Activated T-cell treated with anti-CD3 and anti-CD28 coated beads, Interleukin-2, amount 50 U/mL, for 4 hours (primary cell): Measurements from ENCODE around the gene CYGB. TPM values are rescaled to one million over a fixed set of nuclear protein-coding genes. Genes with fewer than 3 reads are reported as not detected.

Experiments used
- ATAC-seq, 2 donors: fragments of 200-7000 bp; cut with Tn5 transposase; one replicate each; pipeline ENCODE4 v1.10.0; 2021
- DNase-seq: peaks from one replicate; pipeline ENCODE4 v3.0.0-alpha.2; 2020
- H3K27me3 Mint-ChIP-seq: one replicate; pipeline ENCODE4 v1.8.0; 2021; ENCODE audit warnings: low read depth, mixed read lengths
- H3K36me3 Mint-ChIP-seq: one replicate; pipeline ENCODE4 v1.8.0; 2022; ENCODE audit warnings: mixed read lengths; ENCODE audit not compliant: insufficient read depth
- H3K4me1 Mint-ChIP-seq: one replicate; pipeline ENCODE4 v1.8.0; 2021; ENCODE audit warnings: low read depth, mixed read lengths
- H3K4me3 Mint-ChIP-seq: one replicate; pipeline ENCODE4 v1.8.0; 2021; ENCODE audit warnings: mild to moderate bottlenecking, moderate library complexity, mixed read lengths
- H3K9me3 Mint-ChIP-seq: one replicate; pipeline ENCODE4 v1.8.0; 2021; ENCODE audit warnings: mixed read lengths
- total RNA-seq, 3 donors: library from RNA; stranded (reverse); gene quantifications; one replicate each; pipeline ENCODE4 v1.2.1, GENCODE V29; 2021

CYGB gene
- total RNA-seq, 3 donors from 2014 or later, result not detected

- no peaks in the 10 kb centered on the region for H3K9me3 Mint-ChIP-seq
- no peaks in the 10 kb centered on the region for H3K36me3 Mint-ChIP-seq
- no peaks in the 10 kb centered on the region for H3K27me3 Mint-ChIP-seq
- ATAC-seq, result no peak
- no peak for DNase-seq
- no peak overlapping the region for H3K4me3 Mint-ChIP-seq
- peaks cover 2% of the 10 kb centered on the region for H3K4me1 Mint-ChIP-seq
Measured at GRCh38 chr17:76549539-76549938, 12.0 kb upstream of the CYGB start.

- Mint-ChIP-seq H3K36me3 (no peaks in the 10 kb centered on the region), H3K9me3 (no peaks in the 10 kb centered on the region), H3K4me3 (no peak overlapping the region), H3K4me1 (peaks cover 2% of the 10 kb centered on the region), H3K27me3 (no peaks in the 10 kb centered on the region)
- no peak for ATAC-seq
- no peak for DNase-seq
Measured at GRCh38 chr17:76549215-76549518, 11.7 kb upstream of the CYGB start.

- H3K4me3 Mint-ChIP-seq, result no peak overlapping the region
- ATAC-seq (no peak), DNase-seq (no peak)
- H3K4me1 Mint-ChIP-seq, result peaks cover 2% of the 10 kb centered on the region
- H3K36me3 Mint-ChIP-seq, result no peaks in the 10 kb centered on the region
- peaks cover 5% of the 10 kb centered on the region for H3K27me3 Mint-ChIP-seq
- no peaks in the 10 kb centered on the region for H3K9me3 Mint-ChIP-seq
Measured at GRCh38 chr17:76548378-76549214, 11.1 kb upstream of the CYGB start.

DNA sequence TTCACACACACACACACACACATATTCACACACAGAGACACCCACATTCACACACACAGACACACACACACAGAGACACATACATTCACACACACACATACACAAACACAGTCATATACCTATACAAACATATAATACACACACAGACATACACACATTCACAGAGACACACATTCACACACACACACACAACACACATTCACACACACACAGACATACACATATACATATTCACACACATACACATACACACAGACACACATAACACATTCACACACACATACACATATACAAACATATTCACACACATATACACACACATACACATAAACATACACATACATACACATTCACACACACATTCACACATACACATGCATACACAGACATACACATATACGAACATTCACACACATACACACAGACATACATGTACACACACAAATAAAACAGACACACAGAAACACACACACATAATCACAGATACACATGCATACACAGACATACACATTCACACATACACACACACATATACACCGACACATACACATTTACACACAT is 10.2 kb upstream of the CYGB start:
- peaks cover 7% of the 10 kb centered on the region for H3K27me3 Mint-ChIP-seq
- no peaks in the 10 kb centered on the region for H3K36me3 Mint-ChIP-seq

DNA sequence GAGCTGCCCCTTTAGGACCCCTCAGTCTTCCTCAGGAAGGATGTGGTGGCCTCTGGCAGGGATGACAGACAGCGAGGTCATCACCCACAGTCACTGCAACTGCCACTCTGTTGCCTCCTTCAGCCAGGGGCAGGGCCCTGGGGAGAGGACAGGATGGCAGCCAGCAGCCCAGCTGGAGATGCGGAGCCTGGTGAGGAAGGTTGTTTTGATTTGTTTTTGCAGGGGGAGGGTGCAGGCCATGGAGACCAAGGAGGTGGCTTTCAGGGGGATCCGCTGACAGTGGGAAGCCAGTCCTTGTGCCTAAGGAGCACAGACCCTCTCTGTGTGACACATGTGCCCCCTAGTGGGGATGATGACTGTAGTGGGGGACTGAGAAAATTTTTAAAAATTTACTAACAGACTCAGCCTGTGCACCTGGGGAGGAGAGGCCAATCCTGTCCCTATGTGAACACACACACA is 9.7 kb upstream of the CYGB start:
- peak; percentile 59 for DNase-seq
- Mint-ChIP-seq H3K36me3 (no peaks in the 10 kb centered on the region), H3K9me3 (no peaks in the 10 kb centered on the region), H3K4me3 (no peak overlapping the region), H3K4me1 (peaks cover 2% of the 10 kb centered on the region), H3K27me3 (peaks cover 12% of the 10 kb centered on the region)
- peak; percentile 83 to 90 for ATAC-seq

More for the DNA sequence above, 10.2 kb upstream of the CYGB start:
- Mint-ChIP-seq H3K9me3 (no peaks in the 10 kb centered on the region), H3K4me3 (no peak overlapping the region), H3K4me1 (peaks cover 2% of the 10 kb centered on the region)
- DNase-seq (no peak), ATAC-seq (no peak)

- no peaks in the 10 kb centered on the region for H3K9me3 Mint-ChIP-seq
- no peak for DNase-seq
- ATAC-seq, result no peak
- peaks cover 2% of the 10 kb centered on the region for H3K4me1 Mint-ChIP-seq
- peaks cover 17% of the 10 kb centered on the region for H3K27me3 Mint-ChIP-seq
- H3K36me3 Mint-ChIP-seq, result no peaks in the 10 kb centered on the region
- H3K4me3 Mint-ChIP-seq, result no peak overlapping the region
Measured at GRCh38 chr17:76546556-76547182, 9.2 kb upstream of the CYGB start.

DNA sequence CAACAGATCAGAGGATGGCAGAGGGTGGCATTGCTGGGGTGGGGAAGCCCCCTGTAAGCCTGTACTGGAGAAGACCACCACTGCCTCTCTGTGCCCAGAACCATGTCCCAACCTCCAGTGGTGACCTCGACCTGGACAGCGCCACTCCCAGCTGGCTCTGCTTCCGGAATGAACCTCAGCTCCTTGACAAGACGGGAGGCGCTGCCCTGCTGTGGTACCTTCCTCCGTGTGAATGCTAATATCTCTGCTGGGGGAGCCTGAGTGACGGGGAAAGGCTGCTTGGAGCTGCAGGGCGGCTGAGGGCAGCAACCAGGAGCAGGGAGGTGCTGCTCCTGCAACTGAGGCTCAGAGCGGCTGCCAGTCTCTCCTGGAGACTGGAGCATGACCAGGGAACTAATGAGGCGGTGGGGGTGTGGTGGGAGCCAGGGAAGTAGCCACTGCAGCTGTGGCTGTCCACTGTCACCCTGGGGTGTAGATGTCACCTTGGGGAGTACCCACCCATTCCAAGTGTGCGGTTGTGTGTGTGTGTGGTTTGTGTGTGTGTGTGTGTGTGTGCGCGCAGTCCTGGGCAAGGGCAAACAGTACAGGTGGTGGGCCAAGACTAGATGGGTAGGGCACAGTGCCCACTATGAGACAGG is 8.5 kb upstream of the CYGB start:
- Mint-ChIP-seq H3K36me3 (no peaks in the 10 kb centered on the region), H3K4me1 (peaks cover 2% of the 10 kb centered on the region), H3K4me3 (no peak overlapping the region), H3K9me3 (no peaks in the 10 kb centered on the region), H3K27me3 (peaks cover 21% of the 10 kb centered on the region)
- ATAC-seq, result no peak
- DNase-seq, result no peak

- ATAC-seq (no peak), DNase-seq (no peak)
- no peak overlapping the region for H3K4me3 Mint-ChIP-seq
- H3K36me3 Mint-ChIP-seq, result no peaks in the 10 kb centered on the region
- H3K4me1 Mint-ChIP-seq, result no peaks in the 10 kb centered on the region
- no peaks in the 10 kb centered on the region for H3K9me3 Mint-ChIP-seq
- H3K27me3 Mint-ChIP-seq, result peaks cover 26% of the 10 kb centered on the region
Measured at GRCh38 chr17:76544546-76545365, 7.2 kb upstream of the CYGB start.

- ATAC-seq (no peak), DNase-seq (no peak)
- peaks cover 4% of the 10 kb centered on the region for H3K4me1 Mint-ChIP-seq
- H3K27me3 Mint-ChIP-seq, result peaks cover 34% of the 10 kb centered on the region
- H3K4me3 Mint-ChIP-seq, result no peak overlapping the region
- H3K36me3 Mint-ChIP-seq, result no peaks in the 10 kb centered on the region
- no peaks in the 10 kb centered on the region for H3K9me3 Mint-ChIP-seq
Measured at GRCh38 chr17:76543826-76544545, 6.5 kb upstream of the CYGB start.

- Mint-ChIP-seq H3K9me3 (no peaks in the 10 kb centered on the region), H3K27me3 (peaks cover 39% of the 10 kb centered on the region)
- no peak for DNase-seq
Measured at GRCh38 chr17:76543482-76543825, 5.9 kb upstream of the CYGB start.

GRCh38 chr17:76542984-76543383 is 5.5 kb upstream of the CYGB start:
- Mint-ChIP-seq H3K4me3 (no peak overlapping the region), H3K27me3 (peaks cover 42% of the 10 kb centered on the region), H3K36me3 (no peaks in the 10 kb centered on the region), H3K4me1 (peaks cover 4% of the 10 kb centered on the region), H3K9me3 (no peaks in the 10 kb centered on the region)
- ATAC-seq (no peak), DNase-seq (no peak)

More at GRCh38 chr17:76543482-76543825, 5.9 kb upstream of the CYGB start:
- ATAC-seq, result no peak
- Mint-ChIP-seq H3K4me3 (no peak overlapping the region), H3K36me3 (no peaks in the 10 kb centered on the region), H3K4me1 (peaks cover 4% of the 10 kb centered on the region)

- H3K4me3 Mint-ChIP-seq, result no peak overlapping the region
- H3K27me3 Mint-ChIP-seq, result peaks cover 42% of the 10 kb centered on the region
- no peak for ATAC-seq
- no peak for DNase-seq
- no peaks in the 10 kb centered on the region for H3K36me3 Mint-ChIP-seq
- H3K4me1 Mint-ChIP-seq, result peaks cover 4% of the 10 kb centered on the region
- no peaks in the 10 kb centered on the region for H3K9me3 Mint-ChIP-seq
Measured at GRCh38 chr17:76542566-76542971, 5.1 kb upstream of the CYGB start.

DNA sequence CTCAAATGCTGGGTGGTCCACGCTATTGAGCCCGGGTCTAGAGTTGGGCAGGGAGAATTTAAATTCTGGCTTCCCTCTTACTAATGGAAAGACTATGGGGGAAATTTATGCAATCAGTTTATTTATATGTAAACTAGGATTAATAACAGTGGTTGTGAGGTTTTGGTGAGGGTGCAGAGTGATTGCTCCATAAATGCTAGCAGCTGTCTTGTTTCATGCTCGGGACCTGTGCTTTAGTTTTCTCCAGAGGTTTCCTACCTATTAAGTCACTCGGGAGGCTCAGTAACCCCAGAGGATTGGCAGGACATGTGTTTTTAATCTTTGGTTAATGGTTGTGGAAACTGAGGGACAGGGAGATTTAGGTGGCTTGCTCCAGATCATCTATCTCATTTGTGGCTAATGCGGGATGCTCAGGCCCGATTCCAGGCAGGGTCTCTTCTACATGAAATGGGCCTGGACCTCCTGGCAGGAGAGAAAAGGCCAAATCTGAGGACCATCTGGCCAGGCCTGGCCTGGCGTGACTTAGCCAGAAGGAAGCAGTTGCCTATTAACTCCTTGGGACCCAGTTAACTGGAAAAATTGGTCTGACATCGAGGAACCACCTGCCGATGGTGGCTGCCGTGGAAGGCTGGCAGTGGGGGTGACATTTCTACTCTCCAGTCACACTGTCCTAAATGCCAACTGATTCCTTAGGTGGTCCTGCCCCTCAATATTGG is 4.4 kb upstream of the CYGB start:
- H3K4me3 Mint-ChIP-seq, result no peak overlapping the region
- ATAC-seq, result no peak

More for the DNA sequence above, 4.4 kb upstream of the CYGB start:
- no peak for DNase-seq
- peaks cover 42% of the 10 kb centered on the region for H3K27me3 Mint-ChIP-seq
- peaks cover 4% of the 10 kb centered on the region for H3K4me1 Mint-ChIP-seq
- H3K36me3 Mint-ChIP-seq, result no peaks in the 10 kb centered on the region
- H3K9me3 Mint-ChIP-seq, result no peaks in the 10 kb centered on the region
